Activated T-helper 2 cell treated with anti-CD3 and anti-CD28 coated beads, Interferon-gamma antibody, Interleukin-2, Interleukin-4, amounts not matched to agents 10 μg/mL and 5 μg/mL and 100 μg/mL, durations not matched to agents 14 hours and 24 hours and 36 hours (primary cell): ENCODE measurements around the gene ZMYND8. TPM values are rescaled to one million over a fixed set of nuclear protein-coding genes. Genes with fewer than 3 reads are reported as not detected.
"Not testable (repeated sequence)": the region's sequence is repeated elsewhere in the genome, so short reads cannot be mapped to it uniquely, and the experiment has no call there.

Experiments used
- DNase-seq: peaks from one replicate; pipeline ENCODE4 v3.0.0; 2021; ENCODE audit warnings: low spot score
- H3K27ac Mint-ChIP-seq: one replicate; pipeline ENCODE4 v1.8.0; 2021; ENCODE audit warnings: mixed read lengths
- H3K27me3 Mint-ChIP-seq: one replicate; pipeline ENCODE4 v1.8.0; 2021; ENCODE audit warnings: low read depth, mixed read lengths
- H3K36me3 Mint-ChIP-seq: one replicate; pipeline ENCODE4 v1.8.0; 2021; ENCODE audit warnings: low read depth, mixed read lengths
- H3K4me1 Mint-ChIP-seq: one replicate; pipeline ENCODE4 v1.8.0; 2021; ENCODE audit warnings: low read depth, mixed read lengths
- H3K4me3 Mint-ChIP-seq: one replicate; pipeline ENCODE4 v1.8.0; 2021; ENCODE audit warnings: low read depth, mild to moderate bottlenecking, moderate library complexity, mixed read lengths
- H3K9me3 Mint-ChIP-seq: one replicate; pipeline ENCODE4 v1.8.0; 2021; ENCODE audit warnings: mixed read lengths
- intact Hi-C: fragments of 100-400 bp; cut with micrococcal nuclease; formaldehyde crosslinking; loops from one replicate; pipeline ENCODE4 v1.15.1; 2023
- total RNA-seq: library from RNA; stranded (reverse); gene quantifications from 2 replicates; pipeline ENCODE4 v1.2.3, GENCODE V29; 2022

Gene ZMYND8
- total RNA-seq, 1 donor from 2014 or later = 46.7 TPM

GRCh38 chr20:47264137-47264769, 92.2 kb downstream of the ZMYND8 start:
- H3K27ac Mint-ChIP-seq, H3K9me3 Mint-ChIP-seq, H3K4me3 Mint-ChIP-seq, intact Hi-C loops, H3K4me1 Mint-ChIP-seq, H3K27me3 Mint-ChIP-seq, DNase-seq: not testable (repeated sequence)
- H3K36me3 Mint-ChIP-seq = peaks cover 56% of the 10 kb centered on the region

GRCh38 chr20:47263465-47264084, 92.9 kb downstream of the ZMYND8 start:
- intact Hi-C loops = no loop called here
- H3K4me1 Mint-ChIP-seq = peaks cover 9% of the 10 kb centered on the region
- H3K4me3 Mint-ChIP-seq = no peak overlapping the region
- peaks cover 58% of the 10 kb centered on the region for H3K36me3 Mint-ChIP-seq
- H3K9me3 Mint-ChIP-seq = no peaks in the 10 kb centered on the region
- H3K27me3 Mint-ChIP-seq = no peaks in the 10 kb centered on the region
- DNase-seq = no peak
- peak overlapping the region; percentile 15 for H3K27ac Mint-ChIP-seq

GRCh38 chr20:47263080-47263464, 93.4 kb downstream of the ZMYND8 start:
- H3K9me3 Mint-ChIP-seq = no peaks in the 10 kb centered on the region
- peaks cover 12% of the 10 kb centered on the region for H3K4me1 Mint-ChIP-seq
- intact Hi-C loops = no loop called here
- H3K27me3 Mint-ChIP-seq = no peaks in the 10 kb centered on the region
- peak overlapping the region; percentile 15 for H3K27ac Mint-ChIP-seq
- DNase-seq = no peak
- peaks cover 57% of the 10 kb centered on the region for H3K36me3 Mint-ChIP-seq
- H3K4me3 Mint-ChIP-seq = no peak overlapping the region

- Mint-ChIP-seq H3K4me1 (peaks cover 12% of the 10 kb centered on the region), H3K4me3 (no peak overlapping the region), H3K27ac (no peak overlapping the region), H3K27me3 (no peaks in the 10 kb centered on the region), H3K9me3 (no peaks in the 10 kb centered on the region), H3K36me3 (peaks cover 52% of the 10 kb centered on the region)
- intact Hi-C loops = no loop called here
- no peak for DNase-seq
These were observed 94.0 kb downstream of the ZMYND8 start for GRCh38 chr20:47262365-47263013.

GRCh38 chr20:47262008-47262364, 94.5 kb downstream of the ZMYND8 start:
- H3K9me3 Mint-ChIP-seq = no peaks in the 10 kb centered on the region
- no peak overlapping the region for H3K27ac Mint-ChIP-seq
- intact Hi-C loops = no loop called here
- H3K36me3 Mint-ChIP-seq = peaks cover 51% of the 10 kb centered on the region
- no peak overlapping the region for H3K4me3 Mint-ChIP-seq
- peaks cover 12% of the 10 kb centered on the region for H3K4me1 Mint-ChIP-seq
- DNase-seq = no peak
- H3K27me3 Mint-ChIP-seq = no peaks in the 10 kb centered on the region

- H3K27ac Mint-ChIP-seq, H3K4me3 Mint-ChIP-seq, intact Hi-C loops, H3K9me3 Mint-ChIP-seq, DNase-seq, H3K27me3 Mint-ChIP-seq: not testable (repeated sequence)
- Mint-ChIP-seq H3K4me1 (peaks cover 12% of the 10 kb centered on the region), H3K36me3 (peaks cover 50% of the 10 kb centered on the region)
These were observed 95.2 kb downstream of the ZMYND8 start for GRCh38 chr20:47261161-47261774.

- Mint-ChIP-seq H3K36me3 (peaks cover 47% of the 10 kb centered on the region), H3K4me1 (peaks cover 12% of the 10 kb centered on the region)
- intact Hi-C loops, DNase-seq, H3K4me3 Mint-ChIP-seq, H3K9me3 Mint-ChIP-seq, H3K27me3 Mint-ChIP-seq, H3K27ac Mint-ChIP-seq: not testable (repeated sequence)
These were observed 95.9 kb downstream of the ZMYND8 start for GRCh38 chr20:47260540-47261126.

GRCh38 chr20:47258745-47259695, 97.5 kb downstream of the ZMYND8 start:
- no peak for DNase-seq
- H3K27ac Mint-ChIP-seq = peak overlapping the region; percentile 59
- no peaks in the 10 kb centered on the region for H3K9me3 Mint-ChIP-seq
- intact Hi-C loops = no loop called here
- peaks cover 12% of the 10 kb centered on the region for H3K4me1 Mint-ChIP-seq
- peaks cover 50% of the 10 kb centered on the region for H3K36me3 Mint-ChIP-seq
- no peak overlapping the region for H3K4me3 Mint-ChIP-seq
- H3K27me3 Mint-ChIP-seq = no peaks in the 10 kb centered on the region

- no peak overlapping the region for H3K4me3 Mint-ChIP-seq
- H3K27ac Mint-ChIP-seq = no peak overlapping the region
- no peaks in the 10 kb centered on the region for H3K27me3 Mint-ChIP-seq
- intact Hi-C loops = no loop called here
- H3K36me3 Mint-ChIP-seq = peaks cover 54% of the 10 kb centered on the region
- peaks cover 12% of the 10 kb centered on the region for H3K4me1 Mint-ChIP-seq
- no peaks in the 10 kb centered on the region for H3K9me3 Mint-ChIP-seq
- no peak for DNase-seq
These were observed 98.7 kb downstream of the ZMYND8 start for GRCh38 chr20:47257771-47258170.

GRCh38 chr20:47257256-47257655, 99.2 kb downstream of the ZMYND8 start:
- intact Hi-C loops = no loop called here
- Mint-ChIP-seq H3K4me1 (peaks cover 12% of the 10 kb centered on the region), H3K27me3 (no peaks in the 10 kb centered on the region), H3K4me3 (no peak overlapping the region), H3K27ac (no peak overlapping the region), H3K9me3 (no peaks in the 10 kb centered on the region), H3K36me3 (peaks cover 50% of the 10 kb centered on the region)
- no peak for DNase-seq

GRCh38 chr20:47256668-47257236, 99.7 kb downstream of the ZMYND8 start:
- Mint-ChIP-seq H3K27me3 (no peaks in the 10 kb centered on the region), H3K9me3 (no peaks in the 10 kb centered on the region), H3K4me3 (no peak overlapping the region), H3K27ac (no peak overlapping the region), H3K4me1 (peaks cover 12% of the 10 kb centered on the region), H3K36me3 (peaks cover 45% of the 10 kb centered on the region)
- intact Hi-C loops = no loop called here
- DNase-seq = no peak

GRCh38 chr20:47253872-47254271, 102.6 kb downstream of the ZMYND8 start:
- Mint-ChIP-seq H3K9me3 (no peaks in the 10 kb centered on the region), H3K36me3 (peaks cover 49% of the 10 kb centered on the region), H3K4me1 (peaks cover 6% of the 10 kb centered on the region), H3K4me3 (no peak overlapping the region), H3K27ac (no peak overlapping the region), H3K27me3 (no peaks in the 10 kb centered on the region)
- intact Hi-C loops = no loop called here
- DNase-seq = no peak
